HFF-Myc (cell line): ENCODE measurements around the gene GJD4.

ENCODE experiments used
- DNase-seq: peaks from one replicate; pipeline ENCODE4 v3.0.0-alpha.2; 2011; ENCODE audit warnings: low read depth; ENCODE audit errors: extremely low read depth
- H3K4me3 ChIP-seq: replicated peaks from 2 replicates; pipeline ENCODE4 v1.5.1; 2011; ENCODE audit warnings: low read depth, mild to moderate bottlenecking, control low read depth, low read length
- CTCF ChIP-seq: IDR thresholded peaks from 2 replicates; pipeline ENCODE4 v1.5.1; 2012; ENCODE audit warnings: mild to moderate bottlenecking, low read depth, low read length, control low read depth; ENCODE audit errors: missing control alignments

The GJD4 gene

GRCh38 chr10:35577926-35578617, 27.1 kb upstream of the GJD4 start:
- DNase-seq, result no peak
- no peak overlapping the region for H3K4me3 ChIP-seq
- TF ChIP-seq CTCF, result no peak

GRCh38 chr10:35578618-35578956, 26.6 kb upstream of the GJD4 start:
- TF ChIP-seq CTCF, result no peak
- H3K4me3 ChIP-seq, result no peak overlapping the region
- DNase-seq, result no peak

GRCh38 chr10:35579116-35579515, 26.0 kb upstream of the GJD4 start:
- no peak for TF ChIP-seq CTCF
- no peak for DNase-seq
- no peak overlapping the region for H3K4me3 ChIP-seq

- no peak for DNase-seq
- no peak overlapping the region for H3K4me3 ChIP-seq
- TF ChIP-seq CTCF, result no peak
These were observed 25.3 kb upstream of the GJD4 start for GRCh38 chr10:35579726-35580422.

- TF ChIP-seq CTCF, result no peak
- no peak overlapping the region for H3K4me3 ChIP-seq
These were observed 24.7 kb upstream of the GJD4 start for GRCh38 chr10:35580423-35580770.

DNA sequence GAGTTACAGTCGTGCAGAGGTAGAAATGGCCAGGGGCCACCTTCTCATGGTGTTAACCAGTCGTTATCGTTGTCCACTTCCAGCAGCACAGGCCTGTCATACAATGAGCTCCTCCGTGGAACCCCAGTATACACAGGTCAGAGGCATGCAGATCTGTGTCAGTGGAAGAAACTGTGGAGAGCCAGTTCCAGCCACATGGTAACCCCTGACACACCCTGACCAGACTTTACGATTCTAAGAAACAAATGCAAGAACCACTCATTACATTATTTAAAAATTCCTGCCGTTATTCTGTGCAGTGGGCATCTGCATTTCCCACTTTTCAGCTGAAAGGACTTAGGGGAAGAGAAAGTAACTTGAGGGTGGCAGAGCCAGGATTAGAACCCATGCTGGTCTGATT, 23.5 kb upstream of the GJD4 start:
- no peak overlapping the region for H3K4me3 ChIP-seq
- DNase-seq, result no peak
- TF ChIP-seq CTCF, result no peak

More at GRCh38 chr10:35580423-35580770, 24.7 kb upstream of the GJD4 start:
- DNase-seq, result no peak
